ENCODE results near the gene RIMBP3C.

DNA sequence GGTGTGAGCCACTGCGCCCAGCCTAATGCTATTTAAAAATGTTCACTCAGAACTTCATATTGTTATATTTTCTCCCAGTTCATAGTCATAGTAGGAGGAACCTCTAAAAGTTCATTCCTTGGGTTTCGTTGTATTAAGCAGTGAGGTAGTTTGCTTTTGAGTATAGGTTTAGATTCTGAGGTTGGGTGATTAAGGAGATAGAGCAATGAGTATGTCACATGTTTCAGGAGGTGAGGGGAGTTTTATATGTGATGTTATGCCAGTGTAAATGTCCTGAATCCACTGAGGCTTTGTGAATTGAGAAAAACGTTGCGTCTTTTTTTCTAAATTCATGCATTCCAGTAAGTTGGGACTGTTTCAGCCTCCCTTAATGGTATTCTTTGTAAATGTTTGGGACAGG, 20.4 kb upstream of the RIMBP3C start:
- TF ChIP-seq, protein P1, sequence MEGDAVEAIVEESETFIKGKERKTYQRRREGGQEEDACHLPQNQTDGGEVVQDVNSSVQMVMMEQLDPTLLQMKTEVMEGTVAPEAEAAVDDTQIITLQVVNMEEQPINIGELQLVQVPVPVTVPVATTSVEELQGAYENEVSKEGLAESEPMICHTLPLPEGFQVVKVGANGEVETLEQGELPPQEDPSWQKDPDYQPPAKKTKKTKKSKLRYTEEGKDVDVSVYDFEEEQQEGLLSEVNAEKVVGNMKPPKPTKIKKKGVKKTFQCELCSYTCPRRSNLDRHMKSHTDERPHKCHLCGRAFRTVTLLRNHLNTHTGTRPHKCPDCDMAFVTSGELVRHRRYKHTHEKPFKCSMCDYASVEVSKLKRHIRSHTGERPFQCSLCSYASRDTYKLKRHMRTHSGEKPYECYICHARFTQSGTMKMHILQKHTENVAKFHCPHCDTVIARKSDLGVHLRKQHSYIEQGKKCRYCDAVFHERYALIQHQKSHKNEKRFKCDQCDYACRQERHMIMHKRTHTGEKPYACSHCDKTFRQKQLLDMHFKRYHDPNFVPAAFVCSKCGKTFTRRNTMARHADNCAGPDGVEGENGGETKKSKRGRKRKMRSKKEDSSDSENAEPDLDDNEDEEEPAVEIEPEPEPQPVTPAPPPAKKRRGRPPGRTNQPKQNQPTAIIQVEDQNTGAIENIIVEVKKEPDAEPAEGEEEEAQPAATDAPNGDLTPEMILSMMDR (IDR thresholded peaks at IDR 0.05): no peak
- no peak for TF ChIP-seq POLR2A (IDR thresholded peaks at IDR 0.05)

Data from prostate gland (tissue), 2 donors.